Psoas muscle (tissue), 8 donors: ENCODE measurements around the gene CD79A. TPM values are rescaled to one million over a fixed set of nuclear protein-coding genes. Genes with fewer than 3 reads are reported as not detected.

Source experiments
- ATAC-seq, 4 donors: fragments of 200-7000 bp; cut with Tn5 transposase; one replicate each; pipeline ENCODE4 v1.9.1; 2020; ENCODE audit warnings: moderate library complexity in 3 of 4, mild to moderate bottlenecking in 2 of 4
- DNase-seq, 2 donors: peaks; one replicate each; pipeline ENCODE4 v3.0.0-alpha.2; 2020
- H3K27ac ChIP-seq: fragments of 200-600 bp; one replicate; pipeline ENCODE4 v1.8.0; 2022
- H3K27me3 ChIP-seq, 3 donors: fragments of 200-600 bp in 1 of 3; one replicate each; pipeline versions ENCODE4 v1.6.1 to v1.8.0; 2013 to 2022; ENCODE audit warnings: low read length in 2 of 3, mild to moderate bottlenecking in 2 of 3, moderate library complexity in 1 of 3; ENCODE audit not compliant: insufficient read depth in 3 of 3
- H3K36me3 ChIP-seq, 2 donors: fragments of 200-600 bp in 1 of 2; one replicate each; pipeline versions ENCODE4 v1.6.1 to v1.8.0; 2013 to 2022; ENCODE audit warnings: low read depth in 1 of 2, mild to moderate bottlenecking in 1 of 2, moderate library complexity in 1 of 2; ENCODE audit not compliant: insufficient read depth in 1 of 2
- H3K4me1 ChIP-seq: fragments of 200-600 bp; one replicate; pipeline ENCODE4 v1.8.0; 2022
- H3K4me3 ChIP-seq: fragments of 200-600 bp; one replicate; pipeline ENCODE4 v1.8.0; 2022; ENCODE audit warnings: mild to moderate bottlenecking
- H3K9me3 ChIP-seq: fragments of 200-600 bp; one replicate; pipeline ENCODE4 v1.8.0; 2022
- CTCF ChIP-seq: fragments of 200-600 bp; IDR thresholded peaks from one replicate; pipeline ENCODE4 v1.8.0; 2022; ENCODE audit warnings: antibody characterized with exemption
- WGBS, 3 donors: extraction: QIAGEN DNeasy Blood & Tissue Kit; methylation state at CpG; one replicate each; pipeline versions ENCODE4 v1.1.6 to v1.1.7; 2013; 5-methylcytosine and 5-hydroxymethylcytosine counted together
- intact Hi-C, 2 donors: fragments of 100-400 bp; cut with DNase I; formaldehyde crosslinking; loops; one replicate each; pipeline versions ENCODE4 v1.11.0 to v1.14.2; 2022
- polyA plus RNA-seq, 3 donors: library from polyadenylated mRNA; stranded (reverse); fragments of 200-250 nt; gene quantifications; one replicate each; pipeline ENCODE4 v1.2.3, GENCODE V29; 2013
- total RNA-seq, 4 donors: library from RNA; stranded (reverse); fragmentation: NEBNext Ultra II Directional in 2 of 4; extraction: Animal tissue kit (Norgen Biotek cat#: 25700) in 2 of 4; gene quantifications; one replicate each; pipeline versions ENCODE4 v1.2.1 to v1.2.4, GENCODE V29; 2021 to 2023
- donor health status: healthy with polysubstance abuse.
- donor health status: DM: no; HTN: no; CAD: no; lungs with moderate emphysema.
- donor health status: Bipolar disorder and iron deficiency.
- donor health status: healthy.
- donor health status: DM: yes; HTN: yes; CAD: no.
- donor health status: DM: no; HTN: no; CAD: no.
- donor health status: DM: no; HTN: no; CAD: no.
- donor health status: DM: yes; HTN: yes; CAD: no.

Gene CD79A
- total and polyA plus RNA-seq, 7 donors, result 0.30 to 1.4 (median 0.87) TPM

- no peak overlapping the region for H3K4me3 ChIP-seq
- 28 to 42% (median 36%) methylated on average over 13 of the region's 13 CpGs for WGBS, 3 donors
- peaks cover 0 to 26% of the 10 kb centered on the region in 2 donors for H3K36me3 ChIP-seq
- ATAC-seq, result no peak
- DNase-seq, result no peak
- H3K9me3 ChIP-seq, result no peaks in the 10 kb centered on the region
- no peak for TF ChIP-seq CTCF
- intact Hi-C loops, result no loop called here
- peaks cover 0 to 25% (median 18%) of the 10 kb centered on the region in 3 donors for H3K27me3 ChIP-seq
- H3K27ac ChIP-seq, result no peak overlapping the region
- no peaks in the 10 kb centered on the region for H3K4me1 ChIP-seq
Observed at GRCh38 chr19:41909706-41910105, 32.6 kb downstream of the CD79A start.

- Histone ChIP-seq H3K27ac (no peak overlapping the region), H3K4me1 (no peaks in the 10 kb centered on the region), H3K4me3 (no peak overlapping the region), H3K36me3 (peaks cover 0 to 20% of the 10 kb centered on the region in 2 donors), H3K9me3 (no peaks in the 10 kb centered on the region), H3K27me3 (peaks cover 0 to 30% (median 21%) of the 10 kb centered on the region in 3 donors)
- ATAC-seq, result no peak
- no peak for DNase-seq
- no peak for TF ChIP-seq CTCF
- 50 to 55% (median 52%) methylated on average over 12 of the region's 12 CpGs for WGBS, 3 donors
- intact Hi-C loops, result no loop called here
Observed at GRCh38 chr19:41910240-41910991, 33.3 kb downstream of the CD79A start.

- no peak for TF ChIP-seq CTCF
- no peaks in the 10 kb centered on the region for H3K4me1 ChIP-seq
- no peak overlapping the region for H3K4me3 ChIP-seq
- DNase-seq, result no peak
- H3K27ac ChIP-seq, result no peak overlapping the region
- H3K36me3 ChIP-seq, result peaks cover 0 to 11% of the 10 kb centered on the region in 2 donors
- intact Hi-C loops, result no loop called here
- H3K27me3 ChIP-seq, result peaks cover 0 to 38% (median 24%) of the 10 kb centered on the region in 3 donors
- no peaks in the 10 kb centered on the region for H3K9me3 ChIP-seq
- WGBS, 3 donors, result 51 to 59% (median 53%) methylated on average over 13 of the region's 13 CpGs
- no peak for ATAC-seq
Observed at GRCh38 chr19:41910992-41911888, 34.2 kb downstream of the CD79A start.

- H3K27ac ChIP-seq, result no peak overlapping the region
- H3K4me1 ChIP-seq, result no peaks in the 10 kb centered on the region
- H3K36me3 ChIP-seq, result peaks cover 0 to 3% of the 10 kb centered on the region in 2 donors
- TF ChIP-seq CTCF, result no peak
- intact Hi-C loops, result no loop called here
- H3K27me3 ChIP-seq, result peaks cover 0 to 46% (median 29%) of the 10 kb centered on the region in 3 donors
- 4 to 5% (median 5%) methylated on average over 29 of the region's 29 CpGs for WGBS, 3 donors
- H3K9me3 ChIP-seq, result no peaks in the 10 kb centered on the region
- ATAC-seq (no peak), DNase-seq (no peak)
- no peak overlapping the region for H3K4me3 ChIP-seq
Observed at GRCh38 chr19:41911889-41912731, 35.0 kb downstream of the CD79A start.
